HEK293T (cell line): ENCODE measurements around the gene SPC25.

ENCODE experiments used
- ARNT ChIP-seq: fragments of 450-650 bp; IDR thresholded peaks from 2 replicates; pipeline ENCODE4 v1.6.1; 2017; ENCODE audit warnings: mild to moderate bottlenecking
- CTBP1 ChIP-seq: fragments of 450-650 bp; IDR thresholded peaks from 2 replicates; pipeline ENCODE4 v1.6.1; 2016; ENCODE audit warnings: borderline replicate concordance
- FOXK2 ChIP-seq: fragments of 450-650 bp; IDR thresholded peaks from 2 replicates; pipeline ENCODE4 v1.6.1; 2016; ENCODE audit warnings: mild to moderate bottlenecking
- FOXM1 ChIP-seq: fragments of 450-650 bp; IDR thresholded peaks from 2 replicates; pipeline ENCODE4 v1.6.1; 2017; ENCODE audit warnings: mild to moderate bottlenecking, borderline replicate concordance
- HDGF ChIP-seq: fragments of 450-650 bp; IDR thresholded peaks from 2 replicates; pipeline ENCODE4 v1.6.1; 2017; ENCODE audit warnings: antibody characterized with exemption, borderline replicate concordance
- LEF1 ChIP-seq: fragments of 450-650 bp; IDR thresholded peaks from 2 replicates; pipeline ENCODE4 v1.6.1; 2017; ENCODE audit warnings: mild to moderate bottlenecking, borderline replicate concordance
- NFRKB ChIP-seq: fragments of 450-650 bp; IDR thresholded peaks from 2 replicates; pipeline ENCODE4 v1.6.1; 2016; ENCODE audit warnings: mild to moderate bottlenecking, moderate library complexity
- SP1 ChIP-seq: fragments of 450-650 bp; IDR thresholded peaks from 2 replicates; pipeline ENCODE4 v1.6.1; 2017
- SUZ12 ChIP-seq: fragments of 450-650 bp; IDR thresholded peaks from 2 replicates; pipeline ENCODE4 v1.6.1; 2016; ENCODE audit warnings: mild to moderate bottlenecking
- TARDBP ChIP-seq: fragments of 450-650 bp; IDR thresholded peaks from 2 replicates; pipeline ENCODE4 v1.6.1; 2016
- ZNF384 ChIP-seq: fragments of 450-650 bp; IDR thresholded peaks from 2 replicates; pipeline ENCODE4 v1.6.1; 2016
- TF ChIP-seq, protein P1 (sequence below): fragments of 450-650 bp; IDR thresholded peaks from 2 replicates; pipeline ENCODE4 v1.6.1; 2016

- TF ChIP-seq SP1 (no peak), NFRKB (no peak), ZNF384 (no peak), FOXK2 (no peak), TARDBP (no peak), ARNT (no peak), HDGF (no peak), LEF1 (no peak), FOXM1 (no peak), CTBP1 (no peak), SUZ12 (no peak)
- TF ChIP-seq, protein P1, sequence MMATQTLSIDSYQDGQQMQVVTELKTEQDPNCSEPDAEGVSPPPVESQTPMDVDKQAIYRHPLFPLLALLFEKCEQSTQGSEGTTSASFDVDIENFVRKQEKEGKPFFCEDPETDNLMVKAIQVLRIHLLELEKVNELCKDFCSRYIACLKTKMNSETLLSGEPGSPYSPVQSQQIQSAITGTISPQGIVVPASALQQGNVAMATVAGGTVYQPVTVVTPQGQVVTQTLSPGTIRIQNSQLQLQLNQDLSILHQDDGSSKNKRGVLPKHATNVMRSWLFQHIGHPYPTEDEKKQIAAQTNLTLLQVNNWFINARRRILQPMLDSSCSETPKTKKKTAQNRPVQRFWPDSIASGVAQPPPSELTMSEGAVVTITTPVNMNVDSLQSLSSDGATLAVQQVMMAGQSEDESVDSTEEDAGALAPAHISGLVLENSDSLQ = no peak
Measured at GRCh38 chr2:168904358-168904757, 14.1 kb upstream of the SPC25 start.
